GM18873 (cell line): ENCODE results near the gene INPP4B.
"Not testable (repeated sequence)": the region's sequence is repeated elsewhere in the genome, so short reads cannot be mapped to it uniquely, and the experiment has no call there.

Experiments used
- ATAC-seq: cut with Tn5 transposase; IDR thresholded peaks from one replicate; pipeline ENCODE4 v1.9.1; 2021; ENCODE audit warnings: mild to moderate bottlenecking, moderate library complexity, moderate number of reproducible peaks; ENCODE audit not compliant: unreplicated experiment, low FRiP score

Gene INPP4B

GRCh38 chr4:142397364-142397991, 448.6 kb downstream of the INPP4B start:
- not testable (repeated sequence) for ATAC-seq

GRCh38 chr4:142396279-142396678, 449.8 kb downstream of the INPP4B start:
- no peak for ATAC-seq

GRCh38 chr4:142393127-142393526, 453.0 kb downstream of the INPP4B start:
- ATAC-seq = no peak

GRCh38 chr4:142386856-142387255, 459.2 kb downstream of the INPP4B start:
- ATAC-seq = no peak

- no peak for ATAC-seq
Observed at GRCh38 chr4:142386449-142386848, 459.7 kb downstream of the INPP4B start.

GRCh38 chr4:142383800-142384470, 462.2 kb downstream of the INPP4B start:
- no peak for ATAC-seq

GRCh38 chr4:142383354-142383753, 462.7 kb downstream of the INPP4B start:
- no peak for ATAC-seq

- no peak for ATAC-seq
Observed at GRCh38 chr4:142380052-142380602, 466.0 kb downstream of the INPP4B start.

- ATAC-seq = no peak
Observed at GRCh38 chr4:142379277-142380051, 466.6 kb downstream of the INPP4B start.

- ATAC-seq = no peak
Observed at GRCh38 chr4:142378179-142378578, 467.9 kb downstream of the INPP4B start.

GRCh38 chr4:142377342-142378091, 468.6 kb downstream of the INPP4B start:
- no peak for ATAC-seq

GRCh38 chr4:142376204-142376603, 469.9 kb downstream of the INPP4B start:
- no peak for ATAC-seq

GRCh38 chr4:142373610-142374009, 472.5 kb downstream of the INPP4B start:
- no peak for ATAC-seq

- ATAC-seq = no peak
Observed at GRCh38 chr4:142372530-142373260, 473.4 kb downstream of the INPP4B start.

- no peak for ATAC-seq
Observed at GRCh38 chr4:142369141-142369540, 477.0 kb downstream of the INPP4B start.

- ATAC-seq = no peak
Observed at GRCh38 chr4:142367418-142368180, 478.5 kb downstream of the INPP4B start.

GRCh38 chr4:142366769-142367181, 479.3 kb downstream of the INPP4B start:
- ATAC-seq = no peak

GRCh38 chr4:142365391-142365790, 480.7 kb downstream of the INPP4B start:
- ATAC-seq = no peak

- no peak for ATAC-seq
Observed at GRCh38 chr4:142363686-142364085, 482.4 kb downstream of the INPP4B start.
